SK-N-SH treated with all-trans-retinoic acid at 6 μM for 48 hours (cell line): ENCODE measurements around the gene SUN5.

ENCODE experiments used
- ATAC-seq: fragments of 200-7000 bp; cut with Tn5 transposase; 3 replicates; pipeline ENCODE4 v1.9.1; 2020; ENCODE audit warnings: mild to moderate bottlenecking, moderate library complexity
- ARNTL ChIP-seq: fragments of 450-650 bp; formaldehyde crosslinking; IDR thresholded peaks from 2 replicates; pipeline ENCODE4 v1.5.0; 2020; ENCODE audit warnings: low read depth, mild to moderate bottlenecking, moderate library complexity, borderline replicate concordance
- BACH2 ChIP-seq: fragments of 250-450 bp; sonication (Bioruptor Pico); IDR thresholded peaks from 2 replicates; pipeline ENCODE4 v1.9.0; 2021; ENCODE audit warnings: mild to moderate bottlenecking, borderline replicate concordance
- CREB5 ChIP-seq: fragments of 250-450 bp; sonication (Bioruptor Pico); IDR thresholded peaks from 2 replicates; pipeline ENCODE4 v1.5.1; 2020; ENCODE audit warnings: low read depth, mild to moderate bottlenecking, moderate library complexity
- CSRNP3 ChIP-seq: fragments of 250-450 bp; sonication (Bioruptor Pico); IDR thresholded peaks from 2 replicates; pipeline ENCODE4 v1.5.1; 2021; ENCODE audit warnings: mild to moderate bottlenecking, moderate library complexity
- ESRRG ChIP-seq: fragments of 250-450 bp; sonication (Bioruptor Pico); IDR thresholded peaks from 2 replicates; pipeline ENCODE4 v1.6.1; 2021; ENCODE audit warnings: mild to moderate bottlenecking
- GLIS3 ChIP-seq: fragments of 250-450 bp; sonication (Bioruptor Pico); IDR thresholded peaks from 2 replicates; pipeline ENCODE4 v1.5.0; 2020; ENCODE audit warnings: mild to moderate bottlenecking, moderate library complexity
- ISL1 ChIP-seq: fragments of 250-450 bp; sonication (Bioruptor Pico); IDR thresholded peaks from 2 replicates; pipeline ENCODE4 v2.1.2; 2022; ENCODE audit warnings: mild to moderate bottlenecking, moderate library complexity
- PATZ1 ChIP-seq: fragments of 250-450 bp; sonication (Bioruptor Pico); IDR thresholded peaks from 2 replicates; pipeline ENCODE4 v1.8.0; 2020; ENCODE audit warnings: mild to moderate bottlenecking, moderate library complexity, borderline replicate concordance
- POU6F1 ChIP-seq: fragments of 250-450 bp; sonication (Bioruptor Pico); IDR thresholded peaks from 2 replicates; pipeline ENCODE4 v1.8.0; 2021; ENCODE audit warnings: low read depth, mild to moderate bottlenecking, moderate library complexity, borderline replicate concordance
- PPARA ChIP-seq: fragments of 250-450 bp; sonication (Bioruptor Pico); IDR thresholded peaks from 2 replicates; pipeline ENCODE4 v1.5.0; 2020; ENCODE audit warnings: mild to moderate bottlenecking, borderline replicate concordance
- RARB ChIP-seq: fragments of 250-450 bp; sonication (Bioruptor Pico); IDR thresholded peaks from 2 replicates; pipeline ENCODE4 v1.8.0; 2021; ENCODE audit warnings: mild to moderate bottlenecking, moderate library complexity
- SNAI2 ChIP-seq: fragments of 250-450 bp; sonication (Bioruptor Pico); IDR thresholded peaks from 2 replicates; pipeline ENCODE4 v1.5.0; 2020; ENCODE audit warnings: mild to moderate bottlenecking, moderate library complexity
- TCF4 ChIP-seq: fragments of 250-450 bp; sonication (Bioruptor Pico); IDR thresholded peaks from 2 replicates; pipeline ENCODE4 v1.8.0; 2021; ENCODE audit warnings: mild to moderate bottlenecking, moderate library complexity, borderline replicate concordance
- TOX ChIP-seq: fragments of 250-450 bp; sonication (Bioruptor Pico); IDR thresholded peaks from 2 replicates; pipeline ENCODE4 v1.8.0; 2021; ENCODE audit warnings: mild to moderate bottlenecking, moderate library complexity, borderline replicate concordance
- TSHZ2 ChIP-seq: fragments of 250-450 bp; sonication (Bioruptor Pico); IDR thresholded peaks from 2 replicates; pipeline ENCODE4 v1.5.0; 2020; ENCODE audit warnings: mild to moderate bottlenecking, moderate library complexity
- ZC3H10 ChIP-seq: fragments of 250-450 bp; sonication (Bioruptor Pico); IDR thresholded peaks from 2 replicates; pipeline ENCODE4 v1.5.1; 2021; ENCODE audit warnings: mild to moderate bottlenecking, moderate library complexity
- ZFP3 ChIP-seq: fragments of 250-450 bp; sonication (Bioruptor Pico); IDR thresholded peaks from 2 replicates; pipeline ENCODE4 v1.5.0; 2020; ENCODE audit warnings: mild to moderate bottlenecking, moderate library complexity
- ZFP30 ChIP-seq: fragments of 450-650 bp; formaldehyde crosslinking; IDR thresholded peaks from 2 replicates; pipeline ENCODE4 v1.5.0; 2022; ENCODE audit warnings: mild to moderate bottlenecking, moderate library complexity
- ZNF70 ChIP-seq: fragments of 450-650 bp; formaldehyde crosslinking; IDR thresholded peaks from 2 replicates; pipeline ENCODE4 v1.5.0; 2020; ENCODE audit warnings: mild to moderate bottlenecking, moderate library complexity
- ZNF8 ChIP-seq: fragments of 450-650 bp; formaldehyde crosslinking; IDR thresholded peaks from 2 replicates; pipeline ENCODE4 v1.5.0; 2020; ENCODE audit warnings: mild to moderate bottlenecking, moderate library complexity

The SUN5 gene

GRCh38 chr20:32982617-32983458 lies 21.4 kb downstream of the SUN5 start (continued):
- TF ChIP-seq BACH2 (CRISPR knock-in tag) (no peak), TOX (no peak), PATZ1 (CRISPR knock-in tag) (no peak)
- TF ChIP-seq, all 23 proteins: peak for 0

GRCh38 chr20:32980990-32981389 lies 23.2 kb downstream of the SUN5 start:
- TF ChIP-seq ZFP3 (CRISPR knock-in tag) (no peak), ZFP30 (CRISPR knock-in tag) (no peak), SNAI2 (CRISPR knock-in tag) (no peak), CSRNP3 (CRISPR knock-in tag) (no peak), ZNF8 (CRISPR knock-in tag) (no peak), TSHZ2 (CRISPR knock-in tag) (no peak), CREB5 (CRISPR knock-in tag) (no peak), ISL1 (CRISPR knock-in tag) (no peak), BACH2 (CRISPR knock-in tag) (no peak), ARNTL (CRISPR knock-in tag) (no peak), GLIS3 (CRISPR knock-in tag) (no peak), ESRRG (CRISPR knock-in tag) (no peak), RARB (no peak), ZNF70 (no peak), PPARA (CRISPR knock-in tag) (no peak), ZC3H10 (CRISPR knock-in tag) (no peak), PATZ1 (CRISPR knock-in tag) (no peak), TCF4 (no peak), POU6F1 (CRISPR knock-in tag) (no peak)
- no peak for ATAC-seq
